GM19351 (cell line): ENCODE results near the gene CD84.
A peak's percentile ranks its signal among the peaks of the same experiment; 100 is the strongest.
"Not testable (repeated sequence)": the region's sequence is repeated elsewhere in the genome, so short reads cannot be mapped to it uniquely, and the experiment has no call there.

Experiments used
- ATAC-seq: cut with Tn5 transposase; IDR thresholded peaks from one replicate; pipeline ENCODE4 v1.9.1; 2021; ENCODE audit warnings: mild to moderate bottlenecking, moderate library complexity; ENCODE audit not compliant: unreplicated experiment

Gene CD84

DNA sequence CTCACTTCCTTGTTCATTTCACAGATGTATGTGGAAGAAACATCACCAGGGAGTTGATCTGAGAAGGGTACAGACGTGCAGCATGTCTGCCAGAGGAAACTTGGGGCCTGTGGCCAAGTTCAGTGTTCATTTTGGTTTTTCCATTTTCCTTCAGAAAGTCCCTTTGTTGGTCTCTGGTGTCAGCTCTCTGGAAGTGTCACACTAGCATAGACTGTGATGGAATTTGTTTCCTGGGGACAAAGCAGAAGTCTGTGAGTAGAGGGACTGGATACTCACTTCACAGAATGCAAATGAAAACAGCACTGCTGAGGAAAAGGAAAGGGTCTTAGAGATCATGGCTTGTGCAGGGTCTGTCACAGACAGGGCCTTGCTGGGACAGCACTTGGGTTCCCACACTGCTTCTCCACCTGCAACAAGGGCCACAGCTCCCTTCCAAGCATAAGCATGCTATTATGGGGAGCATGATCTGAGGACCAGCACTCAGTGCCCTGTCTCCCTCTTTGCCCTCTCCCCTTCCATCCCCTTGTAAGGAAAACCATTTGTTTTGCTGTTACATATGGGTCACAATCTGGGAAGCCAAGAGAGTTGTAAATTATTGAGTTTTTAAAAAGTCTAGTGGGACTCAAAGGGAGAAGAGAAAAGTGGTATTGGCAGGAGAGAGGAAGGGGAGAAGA lies 31.4 kb upstream of the CD84 start:
- ATAC-seq: no peak

DNA sequence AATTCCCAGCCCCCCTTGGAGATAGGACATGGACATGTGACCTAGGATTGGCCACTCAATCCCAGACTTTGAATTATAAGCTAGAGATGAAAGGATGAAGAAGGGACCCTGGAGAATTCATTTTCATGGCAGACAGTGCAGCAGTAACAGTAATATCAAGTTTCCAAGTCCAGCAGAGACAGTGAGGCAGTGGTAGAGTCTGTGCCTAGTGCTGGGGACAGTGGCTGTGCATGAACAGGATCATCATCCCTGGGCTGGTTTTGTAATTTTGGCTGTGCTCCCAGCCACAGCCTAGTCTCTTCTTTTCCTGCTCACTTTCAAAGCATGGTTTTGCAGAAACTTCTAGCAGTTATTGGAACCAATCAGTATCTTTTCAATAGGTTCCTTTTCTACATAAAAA lies 29.6 kb upstream of the CD84 start:
- no peak for ATAC-seq

DNA sequence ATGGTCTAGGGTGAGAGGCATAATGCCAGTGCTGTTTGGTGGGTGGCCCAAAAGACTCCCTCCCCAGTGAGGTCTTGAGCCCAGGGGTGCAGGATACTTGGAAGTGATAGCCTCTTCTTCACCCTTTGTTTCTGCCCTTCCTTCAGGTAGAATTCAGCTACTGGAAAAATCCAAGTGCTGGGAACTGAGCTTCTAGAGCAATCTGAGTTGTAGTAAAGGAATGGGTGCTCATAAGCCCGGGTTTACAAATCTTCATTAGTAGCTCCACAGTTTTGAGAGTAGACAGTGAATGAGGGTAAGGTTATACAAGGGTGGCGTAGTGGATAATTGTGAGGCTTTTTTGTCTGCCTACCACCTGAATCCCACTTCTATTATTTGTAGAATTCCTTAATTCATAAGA lies 29.2 kb upstream of the CD84 start:
- no peak for ATAC-seq

GRCh38 chr1:160608057-160608456 lies 28.8 kb upstream of the CD84 start:
- no peak for ATAC-seq

DNA sequence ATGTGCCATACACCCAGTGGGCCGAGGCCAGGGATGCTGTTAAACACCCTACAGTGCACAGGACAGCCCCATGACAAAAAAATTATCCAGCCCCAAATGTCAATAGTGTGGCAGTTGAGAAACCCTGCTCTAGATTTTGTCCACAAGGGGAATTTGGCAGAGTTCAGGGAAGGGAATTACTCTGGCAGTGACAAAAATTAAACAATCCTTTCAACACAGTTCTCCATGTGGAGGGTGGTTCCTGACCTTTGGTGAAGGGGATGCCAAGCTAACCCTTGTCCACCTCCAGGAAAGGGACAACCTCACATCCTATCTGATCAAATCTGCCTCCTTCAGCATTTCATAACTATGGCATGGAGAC lies 28.4 kb upstream of the CD84 start:
- ATAC-seq: no peak

DNA sequence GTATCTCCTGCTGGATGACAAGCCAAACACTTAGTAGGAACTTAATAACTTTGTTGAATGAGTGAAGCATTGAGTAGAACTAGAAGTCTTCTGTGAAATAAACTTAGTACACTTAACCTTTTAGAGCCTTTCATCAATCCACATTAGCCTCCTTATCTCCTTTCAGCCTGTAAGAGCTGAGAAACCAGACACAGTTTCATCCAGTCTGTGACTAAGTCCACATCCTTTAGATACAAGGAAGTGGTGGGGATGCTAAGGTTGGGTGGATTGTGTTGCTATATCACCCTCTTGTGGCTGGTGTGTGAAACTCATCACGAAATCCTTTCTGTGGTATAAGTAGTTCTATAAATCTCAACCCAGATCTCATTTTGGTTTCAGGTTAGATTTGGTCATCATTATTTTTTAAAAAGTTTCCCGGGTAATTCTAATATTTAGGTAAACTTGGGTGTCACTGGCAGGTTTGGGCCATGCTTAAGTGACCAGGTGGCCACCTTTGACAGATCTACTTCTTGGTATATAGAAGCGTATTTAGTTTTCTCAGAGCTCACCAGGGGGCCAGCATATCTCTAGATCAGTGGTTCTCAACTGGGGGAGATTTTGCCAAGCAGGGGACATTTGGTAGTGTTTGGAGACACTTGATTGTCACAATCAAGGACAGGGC lies 27.8 kb upstream of the CD84 start:
- ATAC-seq: peak; percentile 77

DNA sequence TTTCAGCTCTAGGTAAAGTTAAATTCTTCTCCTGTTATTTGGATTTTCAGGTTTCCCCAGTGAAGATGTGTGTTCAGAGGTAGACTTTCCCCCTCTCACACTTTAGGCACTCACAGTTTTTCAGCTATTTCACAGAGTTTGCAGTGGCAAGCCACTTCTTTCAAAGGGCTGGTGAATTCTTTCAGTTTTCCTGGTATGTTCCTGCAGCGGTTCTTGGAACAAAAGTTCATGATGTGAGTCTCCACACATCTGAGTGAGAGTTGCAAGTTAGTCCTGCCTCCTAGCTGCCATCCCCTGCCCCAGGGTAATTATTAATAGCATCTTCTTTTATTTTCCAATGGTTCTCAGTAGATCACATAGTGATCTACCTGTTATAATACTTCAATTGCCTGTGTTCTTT lies 27.3 kb upstream of the CD84 start:
- ATAC-seq: no peak

DNA sequence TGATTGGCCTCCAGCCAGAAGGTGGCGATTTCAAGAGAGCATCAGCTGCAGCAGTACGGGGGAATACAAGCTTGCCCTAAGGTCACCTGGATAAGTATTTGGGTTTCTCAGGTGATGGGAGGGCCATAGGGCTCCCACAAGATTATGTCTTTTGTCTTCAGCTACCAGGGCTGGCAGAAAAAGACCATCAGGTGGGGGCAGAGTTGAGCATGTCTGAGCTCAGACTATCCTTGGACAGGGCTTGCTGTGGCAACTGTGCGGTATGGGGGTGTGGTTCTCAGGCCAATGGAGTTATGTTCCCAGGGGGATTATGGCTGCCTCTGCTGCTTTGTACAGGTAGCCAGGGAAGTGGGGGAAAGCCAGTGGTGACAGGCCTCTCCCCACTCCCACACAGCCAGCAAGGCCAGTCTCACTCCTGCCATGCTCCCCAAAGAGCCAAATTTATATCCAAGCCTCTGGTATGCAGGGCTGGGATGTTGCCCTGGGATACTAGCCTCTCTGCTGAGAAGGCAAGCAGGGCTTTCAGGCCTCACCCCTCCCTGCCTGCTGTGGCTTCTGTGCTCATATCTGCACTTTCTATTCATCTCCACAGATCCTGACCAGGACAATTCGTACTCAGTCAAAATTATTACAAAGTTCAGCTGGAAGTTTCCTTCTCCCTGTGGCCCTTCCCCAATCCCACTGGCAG lies 26.6 kb upstream of the CD84 start:
- ATAC-seq: no peak

GRCh38 chr1:160605205-160605604 lies 25.9 kb upstream of the CD84 start:
- ATAC-seq: no peak

DNA sequence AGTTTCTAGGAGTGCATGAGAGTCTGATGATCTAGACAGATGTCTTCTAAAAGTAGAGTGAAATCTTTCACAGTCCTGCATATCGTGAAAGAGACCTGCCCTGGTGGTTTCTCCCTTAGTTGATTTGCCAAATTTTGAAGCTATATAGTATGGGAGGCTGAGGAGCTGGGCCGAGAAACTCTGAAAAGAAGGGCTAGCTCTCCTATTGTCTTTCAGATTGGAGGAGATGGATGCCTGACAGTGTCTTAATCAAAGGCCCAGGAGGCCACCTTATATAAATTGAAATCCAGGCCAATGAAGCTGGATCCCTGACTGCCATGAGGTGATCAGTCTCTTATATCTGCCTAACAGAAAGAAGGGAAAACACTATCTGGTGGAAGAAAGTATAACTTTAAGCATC lies 18.4 kb upstream of the CD84 start:
- no peak for ATAC-seq

- ATAC-seq: no peak
Measured at GRCh38 chr1:160597051-160597450, 17.8 kb upstream of the CD84 start.

- ATAC-seq: no peak
Measured at GRCh38 chr1:160590488-160590887, 11.2 kb upstream of the CD84 start.

- ATAC-seq: no peak
Measured at GRCh38 chr1:160588468-160588867, 9.2 kb upstream of the CD84 start.

GRCh38 chr1:160584784-160585183 lies 5.5 kb upstream of the CD84 start:
- ATAC-seq: no peak

- ATAC-seq: not testable (repeated sequence)
Measured at GRCh38 chr1:160582976-160583375, 3.7 kb upstream of the CD84 start.

- no peak for ATAC-seq
Measured at GRCh38 chr1:160581961-160582360, 2.7 kb upstream of the CD84 start.

DNA sequence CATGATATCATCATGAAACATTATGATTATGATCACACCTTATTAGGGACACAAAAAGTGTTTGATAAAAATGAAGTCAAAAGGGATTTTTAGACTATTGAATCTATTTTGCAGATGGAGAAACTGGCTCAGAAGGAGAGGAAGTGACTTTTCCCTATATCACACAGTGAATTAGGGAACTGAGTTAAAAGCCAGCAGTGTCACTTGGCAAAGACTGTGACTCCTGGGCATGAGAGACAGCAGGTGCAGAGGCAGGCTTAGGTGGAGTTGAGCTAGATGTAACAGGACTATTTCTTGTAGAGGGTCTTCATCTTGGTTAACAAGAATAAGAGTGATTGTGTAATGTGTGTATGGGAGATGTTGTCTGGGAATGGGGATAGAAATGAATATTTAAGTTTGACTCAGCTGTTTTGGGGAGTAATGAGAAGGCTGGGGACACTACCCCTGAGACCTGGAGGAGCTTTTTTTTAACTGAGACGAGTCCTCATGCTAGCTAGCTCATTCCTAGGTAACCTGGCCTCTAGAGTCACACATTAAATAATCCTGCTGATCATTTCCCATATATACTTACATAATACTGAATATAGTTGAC lies 1.0 kb upstream of the CD84 start:
- no peak for ATAC-seq

DNA sequence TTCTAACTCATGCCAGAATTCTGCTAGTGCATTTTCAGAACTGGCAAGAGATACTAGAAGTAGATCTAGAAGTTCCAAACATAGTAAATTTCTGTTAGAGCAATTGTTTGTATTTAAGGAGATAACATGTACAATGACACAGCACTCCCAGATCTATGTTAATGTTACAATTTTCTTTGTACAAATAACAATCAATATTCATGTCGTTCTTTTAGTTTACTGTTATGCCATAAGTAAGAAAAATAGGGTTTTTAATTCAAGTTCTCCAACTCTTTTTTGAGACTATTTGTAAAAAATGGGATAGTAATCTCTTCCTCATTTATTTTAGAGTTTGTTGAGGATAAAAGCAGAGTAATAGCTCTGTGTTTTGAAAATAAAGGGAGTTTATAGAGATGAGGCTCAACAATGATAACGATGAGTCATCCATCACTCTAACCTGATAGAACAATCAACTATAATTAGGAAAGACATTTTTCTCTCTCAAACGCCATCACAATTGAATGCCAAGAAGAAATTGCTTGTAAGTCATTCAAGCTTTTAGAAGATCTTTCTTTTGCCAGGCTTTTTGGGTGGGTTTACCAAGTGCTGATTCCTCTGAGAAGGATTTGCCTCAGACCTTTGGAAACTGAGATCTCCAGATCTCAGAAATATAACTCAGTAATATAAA lies 638 bp downstream of the CD84 start:
- ATAC-seq: no peak

DNA sequence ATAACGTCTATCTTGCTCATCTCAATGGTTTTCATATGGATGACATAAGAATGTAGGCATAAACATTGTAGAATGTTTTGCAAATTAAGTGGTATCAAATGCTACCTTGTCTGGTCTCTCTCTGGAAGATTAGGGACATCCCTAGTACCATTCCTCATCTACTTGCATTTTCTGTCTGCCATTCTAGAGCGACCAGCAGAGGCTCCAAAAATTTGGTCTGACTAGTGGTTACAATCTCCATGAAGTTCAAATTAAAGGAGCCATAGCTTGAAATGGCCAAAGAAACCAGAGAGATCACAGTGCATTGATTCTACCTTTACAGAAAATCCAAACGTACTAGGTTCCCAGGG lies 1.1 kb downstream of the CD84 start:
- no peak for ATAC-seq

DNA sequence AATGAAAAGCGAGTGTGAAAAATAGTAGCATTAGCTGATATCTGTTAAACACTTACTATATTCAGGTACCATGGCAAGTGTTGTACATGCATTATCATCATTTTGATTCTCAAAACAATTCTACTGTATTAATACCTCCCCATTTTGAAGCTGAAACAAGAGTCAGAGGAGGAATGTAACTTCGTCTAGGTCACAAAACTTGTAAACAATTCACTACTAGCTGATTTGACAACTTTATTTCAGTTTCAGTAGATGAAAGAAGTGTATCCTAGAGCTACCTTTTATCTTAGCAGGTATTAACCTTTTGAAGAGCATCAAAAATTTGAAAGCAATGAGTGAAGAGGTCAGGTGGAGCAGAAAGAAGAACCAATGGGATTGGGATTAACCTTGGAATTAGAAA lies 1.6 kb downstream of the CD84 start:
- no peak for ATAC-seq

- ATAC-seq: no peak
Measured at GRCh38 chr1:160576884-160577283, 2.4 kb downstream of the CD84 start.

GRCh38 chr1:160576390-160576789 lies 2.9 kb downstream of the CD84 start:
- ATAC-seq: no peak
